Measurements from ENCODE around the gene USP17L10. TPM values are rescaled to one million over a fixed set of nuclear protein-coding genes. Genes with fewer than 3 reads are reported as not detected.
"Not testable (repeated sequence)": the region's sequence is repeated elsewhere in the genome, so short reads cannot be mapped to it uniquely, and the experiment has no call there.

USP17L10 gene
- total RNA-seq (2014; rRNA removed; shearing (Covaris generic)), result not detected in 2 replicates

- not testable (repeated sequence) for DNase-seq (ENCODE audit: low read depth)
Observed at GRCh38 chr4:9210357-9210756, at the start of gene USP17L10. Gene USP17L10 (plus strand): TSS chr4:9210657. CDS start chr4:9210657, 0 bp downstream.

GRCh38 chr4:9165990-9166389 lies 44.5 kb upstream of the USP17L10 start:
- not testable (repeated sequence) for DNase-seq (ENCODE audit: low read depth)

- not testable (repeated sequence) for DNase-seq (ENCODE audit: low read depth)
Observed at GRCh38 chr4:9169791-9170459, 40.5 kb upstream of the USP17L10 start, which contains the start of gene FAM90A26. Gene FAM90A26 (plus strand): TSS chr4:9170409. CDS start chr4:9173173, 2,764 bp downstream.

- DNase-seq (ENCODE audit: low read depth), result not testable (repeated sequence)
Observed at GRCh38 chr4:9214701-9215100, 4.2 kb downstream of the USP17L10 start.

GRCh38 chr4:9215105-9215504 lies 4.6 kb downstream of the USP17L10 start, which contains the start of gene USP17L11:
Gene USP17L11 (plus strand): TSS chr4:9215405. CDS start chr4:9215405, 0 bp downstream.
- not testable (repeated sequence) for DNase-seq (ENCODE audit: low read depth)

GRCh38 chr4:9219852-9220251 lies 9.4 kb downstream of the USP17L10 start, which contains the start of gene USP17L12:
Gene USP17L12 (plus strand): TSS chr4:9220152. CDS start chr4:9220152, 0 bp downstream.
- DNase-seq (ENCODE audit: low read depth), result not testable (repeated sequence)

GRCh38 chr4:9224596-9224995 lies 14.1 kb downstream of the USP17L10 start, which contains the start of gene USP17L13:
Gene USP17L13 (plus strand): TSS chr4:9224896. CDS start chr4:9224896, 0 bp downstream.
- DNase-seq (ENCODE audit: low read depth), result not testable (repeated sequence)

GRCh38 chr4:9230249-9230648 lies 19.8 kb downstream of the USP17L10 start:
- DNase-seq (ENCODE audit: low read depth), result not testable (repeated sequence)

- not testable (repeated sequence) for DNase-seq (ENCODE audit: low read depth)
Observed at GRCh38 chr4:9234085-9234484, 23.6 kb downstream of the USP17L10 start, which contains the start of gene USP17L15. Gene USP17L15 (plus strand): TSS chr4:9234385. CDS start chr4:9234385, 0 bp downstream.

GRCh38 chr4:9238461-9238860 lies 28.0 kb downstream of the USP17L10 start:
- not testable (repeated sequence) for DNase-seq (ENCODE audit: low read depth)

- not testable (repeated sequence) for DNase-seq (ENCODE audit: low read depth)
Observed at GRCh38 chr4:9243579-9243978, 33.1 kb downstream of the USP17L10 start, which contains the start of gene USP17L17. Gene USP17L17 (plus strand): TSS chr4:9243879. CDS start chr4:9243879, 0 bp downstream.

- not testable (repeated sequence) for DNase-seq (ENCODE audit: low read depth)
Observed at GRCh38 chr4:9247953-9248680, 37.7 kb downstream of the USP17L10 start, which contains the start of gene USP17L18. Gene USP17L18 (plus strand): TSS chr4:9248630. CDS start chr4:9248630, 0 bp downstream.

- not testable (repeated sequence) for DNase-seq (ENCODE audit: low read depth)
Observed at GRCh38 chr4:9253078-9253477, 42.6 kb downstream of the USP17L10 start, which contains the start of gene USP17L19. Gene USP17L19 (plus strand): TSS chr4:9253378. CDS start chr4:9253378, 0 bp downstream.

- DNase-seq (ENCODE audit: low read depth), result not testable (repeated sequence)
Observed at GRCh38 chr4:9257824-9258223, 47.4 kb downstream of the USP17L10 start, which contains the start of gene USP17L20. Gene USP17L20 (plus strand): TSS chr4:9258124. CDS start chr4:9258124, 0 bp downstream.

Other genes starting within 250 kb of the USP17L10 start
- not detected in 2 replicates for gene FAM90A26, start 40.2 kb upstream of the USP17L10 start, total RNA-seq (2014; rRNA removed; shearing (Covaris generic))
- gene USP17L11, start 4.7 kb downstream of the USP17L10 start, total RNA-seq (2014; rRNA removed; shearing (Covaris generic)), result not detected in 2 replicates
- not detected in 2 replicates for gene USP17L12, start 9.5 kb downstream of the USP17L10 start, total RNA-seq (2014; rRNA removed; shearing (Covaris generic))
- gene USP17L13, start 14.2 kb downstream of the USP17L10 start, total RNA-seq (2014; rRNA removed; shearing (Covaris generic)), result not detected in 2 replicates
- gene USP17L15, start 23.7 kb downstream of the USP17L10 start, total RNA-seq (2014; rRNA removed; shearing (Covaris generic)), result not detected in 2 replicates
- not detected in 2 replicates for gene USP17L17, start 33.2 kb downstream of the USP17L10 start, total RNA-seq (2014; rRNA removed; shearing (Covaris generic))
- gene USP17L18, start 38.0 kb downstream of the USP17L10 start, total RNA-seq (2014; rRNA removed; shearing (Covaris generic)), result not detected in 2 replicates
- gene USP17L19, start 42.7 kb downstream of the USP17L10 start, total RNA-seq (2014; rRNA removed; shearing (Covaris generic)), result not detected in 2 replicates
- gene USP17L20, start 47.5 kb downstream of the USP17L10 start, total RNA-seq (2014; rRNA removed; shearing (Covaris generic)), result not detected in 2 replicates
- gene USP17L21, start 52.2 kb downstream of the USP17L10 start, total RNA-seq (2014; rRNA removed; shearing (Covaris generic)), result not detected in 2 replicates
- gene USP17L22, start 57.0 kb downstream of the USP17L10 start, total RNA-seq (2014; rRNA removed; shearing (Covaris generic)), result not detected in 2 replicates
- gene USP17L24, start 114.5 kb downstream of the USP17L10 start, total RNA-seq (2014; rRNA removed; shearing (Covaris generic)), result not detected in 2 replicates
- gene USP17L25, start 119.3 kb downstream of the USP17L10 start, total RNA-seq (2014; rRNA removed; shearing (Covaris generic)), result not detected in 2 replicates
- not detected in 2 replicates for gene USP17L26, start 124.0 kb downstream of the USP17L10 start, total RNA-seq (2014; rRNA removed; shearing (Covaris generic))
- gene USP17L5, start 128.7 kb downstream of the USP17L10 start, total RNA-seq (2014; rRNA removed; shearing (Covaris generic)), result not detected in 2 replicates
- not detected in 2 replicates for gene USP17L27, start 133.5 kb downstream of the USP17L10 start, total RNA-seq (2014; rRNA removed; shearing (Covaris generic))
- not detected in 2 replicates for gene USP17L28, start 138.2 kb downstream of the USP17L10 start, total RNA-seq (2014; rRNA removed; shearing (Covaris generic))
- not detected in 2 replicates for gene USP17L29, start 143.0 kb downstream of the USP17L10 start, total RNA-seq (2014; rRNA removed; shearing (Covaris generic))
- gene USP17L30, start 152.5 kb downstream of the USP17L10 start, total RNA-seq (2014; rRNA removed; shearing (Covaris generic)), result not detected in 2 replicates
- not detected in 2 replicates for gene DEFB131A, start 233.8 kb downstream of the USP17L10 start, total RNA-seq (2014; rRNA removed; shearing (Covaris generic))

Data from M059J (cell line).